Naive thymus-derived CD8-positive, alpha-beta T cell (primary cell): ENCODE data around the gene STAT5B. TPM values are rescaled to one million over a fixed set of nuclear protein-coding genes. Genes with fewer than 3 reads are reported as not detected.
A peak's percentile ranks its signal among the peaks of the same experiment; 100 is the strongest.

Source experiments
- ATAC-seq, 2 donors: fragments of 150-1000 bp; cut with Tn5 transposase in 1 of 2; sonication (Bioruptor Pico), chemical (Tn5 transposase) in 1 of 2; 1 replicate in 1 of 2; 2 replicates in 1 of 2; pipeline ENCODE4 v1.10.0; 2021; ENCODE audit warnings: mild to moderate bottlenecking in 2 of 2, moderate library complexity in 2 of 2
- POLR2A ChIA-PET: fragments of 350-600 bp; sonication (Branson Sonifier 250); formaldehyde crosslinking; loops from one replicate; lab custom pipeline; 2021; ENCODE audit warnings: antibody characterized with exemption; lab: Charles Lee
- DNase-seq, 10 donors: peaks; one replicate each; pipeline versions ENCODE4 v3.0.0 to v3.0.0-alpha.2; 2020 to 2022
- H3K27ac Mint-ChIP-seq, 10 donors: one replicate each; pipeline ENCODE4 v1.8.0; 2020 to 2022; ENCODE audit warnings: mild to moderate bottlenecking in 10 of 10, mixed read lengths in 10 of 10, moderate library complexity in 4 of 10, inconsistent platforms in 1 of 10
- H3K27me3 Mint-ChIP-seq, 5 donors: one replicate each; pipeline ENCODE4 v1.8.0; 2021 to 2022; ENCODE audit warnings: mixed read lengths in 5 of 5
- H3K36me3 Mint-ChIP-seq, 3 donors: one replicate each; pipeline ENCODE4 v1.8.0; 2020 to 2022; ENCODE audit warnings: mixed read lengths in 3 of 3, mild to moderate bottlenecking in 2 of 3, inconsistent platforms in 1 of 3
- H3K4me1 Mint-ChIP-seq, 4 donors: one replicate each; pipeline ENCODE4 v1.8.0; 2021 to 2022; ENCODE audit warnings: mixed read lengths in 4 of 4
- H3K4me3 Mint-ChIP-seq, 10 donors: one replicate each; pipeline ENCODE4 v1.8.0; 2020 to 2022; ENCODE audit warnings: mild to moderate bottlenecking in 10 of 10, mixed read lengths in 10 of 10, moderate library complexity in 6 of 10, inconsistent platforms in 1 of 10
- H3K9me3 Mint-ChIP-seq, 9 donors: one replicate each; pipeline ENCODE4 v1.8.0; 2020 to 2022; ENCODE audit warnings: mixed read lengths in 9 of 9, mild to moderate bottlenecking in 3 of 9, inconsistent platforms in 1 of 9, moderate library complexity in 1 of 9
- polyA plus RNA-seq, 3 donors: library from polyadenylated mRNA; unstranded; fragments of 300-500 nt; fragmentation: Illumina TruSeq; gene quantifications; one replicate each; pipeline ENCODE4 v1.2.3, GENCODE V29; 2021
- total RNA-seq, 8 experiments: library from RNA in 2 of 8; stranded (reverse) in 2 of 8; gene quantifications; one replicate each; pipeline ENCODE4 v1.2.3 and lab custom pipeline; 2021 to 2026

Gene STAT5B
- total and polyA plus RNA-seq, 5 experiments from 2014 or later: 66.3 to 149 (median 94.0) TPM

DNA sequence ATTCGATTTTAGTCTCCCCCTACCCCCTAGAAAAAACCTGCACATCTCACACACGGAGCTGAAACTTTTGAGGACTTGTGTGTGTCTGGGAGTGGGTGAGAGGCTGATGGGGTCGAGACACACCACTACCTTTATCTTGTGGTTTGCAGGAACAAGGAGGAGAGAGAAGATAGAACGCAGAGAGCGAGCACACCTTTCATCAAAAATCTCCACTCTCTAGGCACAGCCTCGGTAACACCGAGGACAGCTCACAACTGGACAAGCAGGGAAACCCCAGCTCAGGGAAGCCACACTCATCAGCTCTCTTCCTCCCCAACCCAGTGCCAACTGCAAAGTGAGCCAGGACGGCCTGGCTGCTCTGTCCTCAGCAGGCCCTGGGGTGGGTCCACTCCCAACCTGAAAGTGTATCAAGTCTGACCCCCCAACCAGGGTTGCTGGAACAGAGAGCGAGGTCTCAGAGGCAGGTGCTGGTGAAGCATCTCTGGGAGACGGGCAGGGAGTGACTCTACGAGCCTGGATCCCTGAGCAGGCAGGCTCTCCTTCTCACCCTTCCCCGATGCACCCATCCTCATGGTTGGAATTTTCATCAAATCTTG lies 76.7 kb downstream of the STAT5B start:
- peak overlapping the region in 4 of 10 donors; percentile 6 to 83 (median 22) for H3K27ac Mint-ChIP-seq

DNA sequence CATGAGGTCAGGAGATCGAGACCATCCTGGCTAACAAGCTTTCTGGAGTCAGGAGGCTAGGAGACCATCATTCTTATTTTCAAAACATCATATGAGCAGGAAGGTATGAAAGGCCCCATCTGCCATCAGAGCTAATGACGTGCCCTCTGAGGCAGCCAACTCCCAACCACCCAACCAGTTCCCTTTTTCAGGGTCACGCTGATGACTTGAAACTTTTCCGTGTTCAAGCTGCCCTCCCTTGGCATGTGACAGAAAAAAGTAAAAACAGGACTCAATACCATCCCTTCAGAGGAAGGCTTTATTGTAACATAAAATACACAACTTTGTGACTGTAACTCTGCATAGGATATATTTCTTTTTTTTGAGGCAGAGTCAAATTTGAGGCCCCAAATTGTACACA lies 77.3 kb downstream of the STAT5B start:
- POLR2A ChIA-PET: interaction anchor here (1.3 kb wide), 1 partner anchor 50 kb away, joined by 3 read pairs; no protein-coding TSS in a partner anchor
- peak in 1 of 10 donors; percentile 19 for DNase-seq
- Mint-ChIP-seq H3K36me3 (peaks cover 0 to 47% (median 8%) of the 10 kb centered on the region in 3 donors), H3K27me3 (no peaks in the 10 kb centered on the region), H3K4me3 (no peak overlapping the region), H3K27ac (peak overlapping the region in 8 of 10 donors; percentile 17 to 86 (median 63)), H3K9me3 (no peaks in the 10 kb centered on the region), H3K4me1 (peaks cover 7 to 27% (median 12%) of the 10 kb centered on the region in 4 donors)
- no peak for ATAC-seq

More for the DNA sequence above, 76.7 kb downstream of the STAT5B start:
- POLR2A ChIA-PET: interaction anchor here (0.6 to 1.3 kb wide), 2 partner anchors 23 to 49 kb away, joined by 3 read pairs; no protein-coding TSS in a partner anchor
- Mint-ChIP-seq H3K9me3 (no peaks in the 10 kb centered on the region), H3K27me3 (no peaks in the 10 kb centered on the region), H3K4me1 (peaks cover 2 to 21% (median 7%) of the 10 kb centered on the region in 4 donors), H3K36me3 (peaks cover 0 to 53% (median 8%) of the 10 kb centered on the region in 3 donors), H3K4me3 (no peak overlapping the region)
- DNase-seq (peak in 1 of 10 donors; percentile 58), ATAC-seq (no peak)

DNA sequence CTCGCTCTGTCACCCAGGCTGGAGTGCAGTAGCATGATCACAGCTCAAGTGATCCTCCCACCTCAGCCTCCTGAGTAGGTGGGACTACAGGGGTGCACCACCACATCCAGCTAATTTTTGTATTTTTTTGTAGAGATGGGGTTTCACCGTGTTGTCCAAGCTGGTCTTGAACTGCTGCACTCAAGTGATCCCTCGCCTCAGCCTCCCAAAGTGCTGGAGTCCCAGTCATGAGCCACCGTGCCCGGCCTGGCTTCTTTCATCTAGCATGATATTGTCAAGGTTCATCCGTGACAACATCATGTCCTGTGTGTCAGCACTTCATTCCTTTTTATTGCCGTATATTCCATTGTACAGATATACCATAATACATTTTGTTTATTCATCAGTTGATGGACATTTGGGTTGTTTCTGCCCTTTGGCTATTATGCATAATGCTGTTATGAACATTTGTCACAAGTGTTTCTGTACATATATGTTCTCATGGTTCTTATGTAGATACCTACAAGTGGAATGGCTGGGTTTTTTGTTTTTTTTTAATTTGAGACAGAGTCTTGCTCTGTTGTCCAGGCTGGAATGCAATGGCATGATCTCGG lies 78.5 kb downstream of the STAT5B start:
- no peak for ATAC-seq

DNA sequence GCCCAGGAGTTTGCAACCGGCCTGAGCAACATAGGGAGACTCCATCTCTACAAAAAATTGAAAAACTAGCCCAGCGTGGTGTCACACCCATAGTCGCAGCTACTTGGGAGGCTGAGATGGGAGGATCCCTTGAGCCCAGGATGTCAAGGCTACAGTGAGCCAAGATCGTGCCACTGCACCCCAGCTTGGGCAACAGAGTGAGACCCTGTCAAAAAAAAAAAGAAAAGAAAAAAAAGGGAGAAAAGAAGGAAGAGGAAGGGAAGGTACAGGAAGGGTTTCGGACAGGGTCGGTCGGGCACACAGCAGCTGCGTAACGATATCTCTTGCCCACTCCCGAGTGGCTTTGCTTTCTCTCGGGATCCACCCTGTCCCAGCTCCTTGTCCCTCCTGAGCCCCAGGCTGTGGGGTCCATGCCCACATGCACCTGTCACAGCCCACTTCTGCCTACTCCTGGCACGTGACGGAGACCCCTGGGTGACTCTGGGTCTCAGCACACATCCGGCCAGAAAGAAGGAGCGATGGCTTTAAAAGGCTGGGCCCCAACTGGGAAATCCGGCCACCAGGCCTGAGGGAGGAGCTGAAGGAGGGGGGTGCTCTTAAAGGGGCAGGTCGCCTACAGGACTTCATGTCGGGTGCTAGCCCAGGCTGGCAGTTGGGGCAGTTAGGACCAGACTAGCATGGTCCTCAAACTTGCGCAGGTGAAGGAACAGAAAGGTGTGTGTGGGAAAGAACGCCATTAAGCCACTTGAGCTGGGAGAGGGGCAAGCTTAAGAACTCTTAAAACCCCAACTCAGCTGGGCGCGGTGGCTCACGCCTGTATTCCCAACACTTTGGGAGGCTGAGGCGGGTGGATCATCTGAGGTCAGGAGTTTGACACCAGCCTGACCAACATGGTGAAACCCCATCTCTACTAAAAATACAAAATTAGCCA lies 82.0 kb downstream of the STAT5B start, which contains the start of gene GHDC:
Gene GHDC, minus strand, starts transcription at position 526 of the 931 bp plus-strand sequence. CDS start 913 bp downstream, outside the sequence.
- Mint-ChIP-seq H3K9me3 (no peaks in the 10 kb centered on the region), H3K27me3 (no peaks in the 10 kb centered on the region), H3K4me3 (peak within 1 kb of the TSS; percentile 86 to 99 (median 96)), H3K4me1 (peaks cover 16 to 35% (median 30%) of the 10 kb centered on the region in 4 donors), H3K27ac (peak within 1 kb of the TSS; percentile 84 to 96 (median 94)), H3K36me3 (peaks cover 0 to 5% (median 1%) of the 10 kb centered on the region in 3 donors)
- ATAC-seq: peak; percentile 96 to 98
- peak; percentile 57 to 88 (median 74) for DNase-seq
- POLR2A ChIA-PET: interaction anchor here (0.6 to 3.6 kb wide), 18 partner anchors 8 to 342 kb away, joined by 3 to 23 read pairs (median 4); partner anchors contain the start of genes CNP, DHX58, KAT2A and KCNH4

More for the DNA sequence above, 78.5 kb downstream of the STAT5B start:
- POLR2A ChIA-PET: interaction anchor here (0.6 to 1.5 kb wide), 4 partner anchors 10 to 63 kb away, joined by 3 to 4 read pairs (median 3); no protein-coding TSS in a partner anchor
- Mint-ChIP-seq H3K27me3 (no peaks in the 10 kb centered on the region), H3K4me3 (peak overlapping the region in 2 of 10 donors; percentile 18 to 29), H3K9me3 (no peaks in the 10 kb centered on the region), H3K27ac (peak overlapping the region in 2 of 10 donors; percentile 33 to 41), H3K36me3 (peaks cover 0 to 36% (median 9%) of the 10 kb centered on the region in 3 donors), H3K4me1 (peaks cover 12 to 37% (median 24%) of the 10 kb centered on the region in 4 donors)
- DNase-seq: no peak

DNA sequence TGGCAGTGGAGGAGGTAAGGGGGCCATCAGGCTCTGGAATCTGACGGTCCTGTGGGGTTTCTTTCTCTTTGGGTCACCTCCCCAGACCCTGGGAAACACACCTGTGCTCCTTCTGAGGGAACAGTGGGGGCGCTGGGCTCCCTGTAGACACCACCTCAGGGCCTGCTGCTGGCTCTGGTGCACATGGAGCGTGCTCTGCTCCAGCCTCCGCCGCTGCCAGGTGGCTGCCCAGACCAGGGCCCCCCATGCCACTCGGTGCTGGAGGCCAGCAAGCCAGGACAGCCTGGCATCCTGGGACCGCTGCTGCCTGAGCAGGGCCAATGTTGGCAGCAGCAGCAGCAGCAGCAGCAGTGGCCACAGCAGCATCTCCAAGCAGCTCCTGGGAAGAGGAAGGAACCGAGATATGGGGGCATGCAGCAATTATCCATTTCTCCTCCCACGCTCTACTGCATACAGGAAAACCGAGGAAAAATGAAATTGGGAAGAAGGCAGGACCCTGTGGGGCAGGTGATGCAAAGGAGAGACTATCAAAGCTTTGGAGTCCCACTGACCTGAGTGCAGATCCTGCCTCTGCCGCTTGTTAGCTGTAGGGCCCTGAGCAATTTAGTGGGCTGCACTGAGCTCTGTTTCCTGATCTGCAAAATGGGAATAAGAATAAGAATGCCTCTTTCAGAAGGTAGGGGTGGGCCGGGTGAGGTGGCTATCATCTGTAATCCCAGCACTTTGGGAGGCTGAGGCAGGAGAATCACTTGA lies 82.8 kb downstream of the STAT5B start:
- H3K4me3 Mint-ChIP-seq: peak overlapping the region; percentile 86 to 99 (median 96)
- H3K36me3 Mint-ChIP-seq: peaks cover 0 to 1% (median 0%) of the 10 kb centered on the region in 3 donors
- peak in 1 of 10 donors; percentile 45 for DNase-seq
- POLR2A ChIA-PET: interaction anchor here (0.8 to 3.6 kb wide), 11 partner anchors 8 to 343 kb away, joined by 3 to 23 read pairs (median 4); partner anchors contain the start of genes CNP, KCNH4, NAGLU and STAT5A
- no peak for ATAC-seq
- peak overlapping the region; percentile 84 to 96 (median 94) for H3K27ac Mint-ChIP-seq
- no peaks in the 10 kb centered on the region for H3K9me3 Mint-ChIP-seq
- no peaks in the 10 kb centered on the region for H3K27me3 Mint-ChIP-seq
- peaks cover 14 to 37% (median 29%) of the 10 kb centered on the region in 4 donors for H3K4me1 Mint-ChIP-seq

DNA sequence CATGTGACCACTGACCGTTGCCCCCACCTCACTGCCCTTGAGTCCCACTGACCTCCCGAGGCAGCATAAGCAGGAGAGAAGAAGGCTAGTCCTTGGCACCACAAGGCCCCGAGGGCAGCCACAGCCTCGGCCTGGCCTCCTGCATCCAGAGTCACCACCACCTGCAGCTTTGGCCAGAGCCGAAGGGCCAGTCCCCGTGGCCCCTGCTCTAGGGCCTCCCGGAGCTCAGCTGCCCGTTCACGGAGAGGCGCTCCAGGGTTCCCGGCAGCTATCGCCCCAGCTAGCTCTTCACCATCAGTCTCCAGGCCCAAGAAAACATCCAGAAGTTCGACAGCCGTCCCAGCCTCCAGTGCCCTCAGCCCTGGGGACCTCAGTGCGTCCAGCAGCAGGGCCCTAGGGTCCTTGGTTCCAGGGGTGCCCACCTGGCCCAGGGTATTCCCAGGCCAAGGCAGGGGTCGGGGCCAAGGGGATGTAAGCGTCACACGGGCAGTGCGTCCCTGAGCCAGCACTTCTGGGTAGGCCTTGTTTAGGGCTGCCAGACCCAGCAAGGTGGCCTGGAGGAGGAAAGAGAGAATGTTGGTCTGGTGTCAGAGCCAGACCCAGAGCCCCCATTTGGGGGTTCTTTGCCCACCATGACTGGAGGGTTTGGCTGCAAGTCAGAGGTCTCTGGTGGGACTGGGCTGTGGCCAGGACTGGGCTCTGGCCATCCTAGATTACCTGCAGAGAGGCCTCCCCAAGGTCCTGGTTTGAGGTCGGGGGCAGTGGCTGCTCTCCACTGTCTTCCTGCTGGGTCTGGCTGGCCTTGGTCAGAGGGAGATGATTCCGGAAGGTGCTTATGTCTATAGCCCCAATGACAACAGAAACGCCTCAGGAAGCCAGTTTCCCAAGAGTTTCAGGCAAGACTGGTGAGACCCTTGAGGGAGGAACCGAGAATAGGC lies 83.7 kb downstream of the STAT5B start:
- POLR2A ChIA-PET: interaction anchor here (1.0 to 2.1 kb wide), 5 partner anchors 8 to 97 kb away, joined by 3 to 16 read pairs (median 13); partner anchors contain the start of genes STAT5A and STAT5B
- peaks cover 14 to 34% (median 29%) of the 10 kb centered on the region in 4 donors for H3K4me1 Mint-ChIP-seq

DNA sequence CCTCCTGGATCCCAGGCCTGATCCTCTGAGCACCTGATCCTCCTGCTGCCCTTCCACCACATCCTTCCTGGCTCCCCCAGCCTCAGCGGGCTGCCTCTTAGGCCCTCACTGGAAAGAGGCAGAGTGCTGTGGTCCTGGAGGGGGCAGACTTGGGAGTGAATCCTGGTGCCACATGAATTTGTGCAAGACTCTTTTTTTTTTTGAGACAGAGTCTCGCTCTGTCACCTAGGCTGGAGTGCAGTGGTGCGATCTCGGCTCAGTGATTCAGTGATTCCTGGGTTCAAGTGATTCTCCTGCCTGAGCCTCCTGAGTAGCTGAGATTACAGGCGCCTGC lies 84.9 kb downstream of the STAT5B start:
- Mint-ChIP-seq H3K4me1 (peaks cover 14 to 34% (median 27%) of the 10 kb centered on the region in 4 donors), H3K27me3 (no peaks in the 10 kb centered on the region), H3K4me3 (no peak overlapping the region), H3K36me3 (peaks cover 0 to 1% (median 0%) of the 10 kb centered on the region in 3 donors), H3K9me3 (no peaks in the 10 kb centered on the region), H3K27ac (peak overlapping the region in 1 of 10 donors; percentile 33)
- ATAC-seq: no peak
- POLR2A ChIA-PET: interaction anchor here (0.7 to 1.4 kb wide), 4 partner anchors 8 to 97 kb away, joined by 3 read pairs; partner anchors contain the start of gene STAT5A
- DNase-seq: peak in 1 of 10 donors; percentile 57

More for the DNA sequence above, 83.7 kb downstream of the STAT5B start:
- H3K4me3 Mint-ChIP-seq: peak overlapping the region; percentile 33 to 99 (median 94)
- ATAC-seq (no peak), DNase-seq (peak in 1 of 10 donors; percentile 46)
- peaks cover 0 to 1% (median 0%) of the 10 kb centered on the region in 3 donors for H3K36me3 Mint-ChIP-seq
- H3K27ac Mint-ChIP-seq: peak overlapping the region in 4 of 10 donors; percentile 37 to 48 (median 41)
- H3K9me3 Mint-ChIP-seq: no peaks in the 10 kb centered on the region
- no peaks in the 10 kb centered on the region for H3K27me3 Mint-ChIP-seq

DNA sequence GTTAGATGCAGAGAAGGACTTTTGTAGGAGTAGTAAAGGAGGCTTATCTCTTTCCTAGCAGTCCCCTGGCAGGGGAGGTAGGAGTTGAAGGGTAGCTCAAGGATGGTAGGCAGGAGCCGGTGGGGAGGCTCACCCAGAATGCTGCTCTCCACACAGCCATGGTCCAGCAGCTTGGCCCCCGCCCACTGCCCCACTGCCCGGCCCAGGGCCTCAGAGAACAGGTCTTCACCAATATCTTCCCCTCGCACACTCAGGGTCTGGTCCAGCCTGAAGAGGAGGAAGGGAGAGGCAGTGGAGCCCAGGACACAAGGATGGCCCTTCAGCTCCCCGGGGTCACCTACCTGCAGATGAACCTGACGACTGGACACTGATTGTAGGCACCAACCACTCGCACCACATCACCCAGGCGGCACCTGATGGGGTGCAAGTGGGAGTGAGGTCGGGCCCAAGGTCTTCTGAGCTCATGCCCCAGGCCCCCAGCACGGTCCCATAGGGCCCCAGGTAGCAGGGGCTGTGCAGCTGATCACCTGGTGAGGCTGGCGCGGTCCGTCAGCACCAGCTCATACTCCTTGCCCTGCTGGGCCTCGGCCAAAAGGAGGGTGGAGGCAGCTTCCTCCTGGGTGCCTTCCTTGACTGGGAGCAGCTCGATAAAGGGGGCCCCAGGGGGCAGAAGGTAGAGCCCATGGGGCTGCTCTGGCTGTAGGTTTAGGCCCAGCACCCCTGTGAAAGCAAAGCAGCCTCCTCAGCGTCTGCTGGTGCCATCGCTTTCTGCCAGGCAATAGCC lies 85.5 kb downstream of the STAT5B start:
- no peaks in the 10 kb centered on the region for H3K27me3 Mint-ChIP-seq
- H3K9me3 Mint-ChIP-seq: no peaks in the 10 kb centered on the region
- peaks cover 0 to 1% (median 0%) of the 10 kb centered on the region in 3 donors for H3K36me3 Mint-ChIP-seq
- DNase-seq: peak in 1 of 10 donors; percentile 32
- no peak overlapping the region for H3K4me3 Mint-ChIP-seq
- H3K4me1 Mint-ChIP-seq: peaks cover 14 to 34% (median 26%) of the 10 kb centered on the region in 4 donors
- peak overlapping the region in 3 of 10 donors; percentile 18 to 61 (median 33) for H3K27ac Mint-ChIP-seq
- POLR2A ChIA-PET: interaction anchor here (0.7 to 1.4 kb wide), 3 partner anchors 11 to 97 kb away, joined by 3 read pairs; partner anchors contain the start of gene STAT5A
- no peak for ATAC-seq

DNA sequence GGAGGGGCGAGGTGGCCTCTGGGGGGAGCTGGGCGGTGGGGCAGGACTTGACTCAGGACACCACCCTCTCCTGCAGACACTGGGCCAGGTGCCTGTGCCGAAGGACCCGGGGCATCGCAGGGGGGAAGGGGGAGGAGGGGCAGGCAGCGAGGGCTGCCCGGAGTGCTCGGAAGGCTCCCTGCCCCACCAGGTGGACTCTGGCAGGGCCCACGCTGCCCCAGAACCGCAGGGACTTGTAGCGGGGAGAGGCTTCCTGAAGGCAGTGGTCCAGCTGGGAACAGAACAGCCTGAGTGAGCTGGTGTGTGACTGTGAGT lies 86.6 kb downstream of the STAT5B start:
- Mint-ChIP-seq H3K4me1 (peaks cover 18 to 37% (median 30%) of the 10 kb centered on the region in 4 donors), H3K9me3 (no peaks in the 10 kb centered on the region), H3K4me3 (no peak overlapping the region), H3K27me3 (no peaks in the 10 kb centered on the region), H3K27ac (no peak overlapping the region), H3K36me3 (peaks cover 0 to 1% (median 0%) of the 10 kb centered on the region in 3 donors)
- ATAC-seq: no peak
- POLR2A ChIA-PET: interaction anchor here (1.1 kb wide), 1 partner anchor 8 kb away, joined by 3 read pairs; the partner anchor contains the start of gene KCNH4
- peak in 1 of 10 donors; percentile 53 for DNase-seq
